ENCODE results near the gene LIMA1.
"Not testable (repeated sequence)": the region's sequence is repeated elsewhere in the genome, so short reads cannot be mapped to it uniquely, and the experiment has no call there.

LIMA1 gene

DNA sequence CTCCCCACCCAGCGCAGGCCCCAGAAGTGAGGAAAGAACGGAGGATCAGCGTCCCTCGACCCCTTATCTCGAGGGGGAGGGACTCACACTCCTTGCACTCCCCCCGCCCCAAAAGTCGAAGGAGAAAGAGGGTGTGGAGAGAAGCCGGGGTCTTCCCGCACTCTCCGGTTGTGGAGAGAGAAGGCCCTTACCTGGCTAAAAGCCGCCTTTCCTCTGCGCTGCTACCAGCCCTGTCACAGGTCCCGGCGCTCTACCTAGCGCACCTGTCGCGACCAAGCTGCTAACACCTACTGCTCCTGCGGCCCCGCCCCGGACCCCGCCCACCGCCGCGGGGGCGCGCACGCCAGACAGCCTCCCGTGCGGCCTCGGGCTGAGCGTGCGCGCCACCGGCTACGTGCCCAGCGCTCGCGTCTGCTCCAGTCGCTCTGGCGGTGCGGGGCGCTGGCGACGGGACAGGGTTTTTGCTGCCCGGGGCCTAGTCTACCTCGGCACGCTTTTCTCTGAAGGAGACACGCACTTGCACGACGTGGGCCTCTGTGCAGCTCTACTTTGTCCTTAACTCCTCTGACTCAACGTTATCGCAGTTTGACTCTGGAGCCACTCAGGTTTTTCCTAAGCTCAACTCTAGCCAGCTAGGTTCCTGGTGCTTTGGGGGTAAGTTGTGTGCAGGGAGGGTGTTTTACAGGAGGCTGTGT, at the start of gene LIMA1:
LIMA1 (minus strand) TSS at position 292 of the 695 bp plus-strand sequence. CDS start 34,769 bp downstream, outside the sequence.
- no peaks in the 10 kb centered on the region for H3K36me3 ChIP-seq (ENCODE audit: control insufficient read depth, insufficient read depth, low read length)
- no peaks in the 10 kb centered on the region for H3K27me3 ChIP-seq (ENCODE audit: control insufficient read depth, insufficient read depth, low read length)
- peak within 1 kb of the TSS; percentile 84 for H3K4me3 ChIP-seq (ENCODE audit: low read length)
- H3K4me1 ChIP-seq (ENCODE audit: control insufficient read depth, insufficient read depth, low read length) = peaks cover 23% of the 10 kb centered on the region
- H3K9me3 ChIP-seq (ENCODE audit: control insufficient read depth, low read length) = no peaks in the 10 kb centered on the region
- peak within 1 kb of the TSS; percentile 75 for H3K9ac ChIP-seq (ENCODE audit: low read length)

DNA sequence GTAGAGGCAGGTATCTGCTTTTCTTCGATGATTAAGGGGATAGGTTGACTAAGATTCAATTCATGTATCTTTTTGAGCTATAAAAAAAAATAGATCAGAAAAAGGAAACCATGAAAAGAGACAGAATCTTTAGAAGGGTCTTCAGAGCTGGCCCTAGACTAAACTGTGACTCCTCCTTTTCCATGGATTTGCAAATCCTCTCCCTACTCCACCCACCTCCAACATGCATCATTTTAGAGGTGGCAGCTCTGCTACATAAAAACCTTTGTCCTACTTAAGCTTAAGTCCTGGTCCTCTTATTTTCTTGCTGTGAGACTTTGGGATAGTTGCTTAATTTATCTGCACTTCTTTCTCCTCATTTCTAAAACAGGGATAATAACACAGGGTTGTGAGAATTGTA, 48.4 kb upstream of the LIMA1 start:
- Histone ChIP-seq H3K4me3 (ENCODE audit: low read length) (no peak overlapping the region), H3K4me1 (ENCODE audit: control insufficient read depth, insufficient read depth, low read length) (peaks cover 4% of the 10 kb centered on the region), H3K36me3 (ENCODE audit: control insufficient read depth, insufficient read depth, low read length) (no peaks in the 10 kb centered on the region), H3K27me3 (ENCODE audit: control insufficient read depth, insufficient read depth, low read length) (no peaks in the 10 kb centered on the region), H3K9me3 (ENCODE audit: control insufficient read depth, low read length) (no peaks in the 10 kb centered on the region), H3K9ac (ENCODE audit: low read length) (no peak overlapping the region)

DNA sequence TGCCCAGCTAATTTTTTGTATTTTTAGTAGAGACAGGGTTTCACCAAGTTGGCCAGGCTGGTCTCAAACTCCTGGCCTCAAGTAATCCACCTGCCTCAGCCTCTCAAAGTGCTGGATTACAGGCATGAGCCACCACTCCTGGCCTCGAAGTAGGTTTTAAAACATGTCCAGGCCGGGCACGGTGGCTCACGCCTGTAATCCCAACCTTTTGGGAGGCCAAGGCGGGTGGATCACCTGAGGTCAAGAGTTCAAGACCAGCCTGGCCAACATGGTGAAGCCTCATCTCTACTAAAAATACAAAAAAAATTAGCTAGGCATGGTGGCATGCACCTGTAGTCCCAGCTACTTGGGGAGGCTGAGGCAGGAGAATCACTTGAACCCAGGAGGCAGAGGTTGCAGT, 45.3 kb upstream of the LIMA1 start:
- H3K36me3 ChIP-seq (ENCODE audit: control insufficient read depth, insufficient read depth, low read length); H3K9me3 ChIP-seq (ENCODE audit: control insufficient read depth, low read length); H3K4me3 ChIP-seq (ENCODE audit: low read length); H3K27me3 ChIP-seq (ENCODE audit: control insufficient read depth, insufficient read depth, low read length); H3K9ac ChIP-seq (ENCODE audit: low read length): not testable (repeated sequence)
- H3K4me1 ChIP-seq (ENCODE audit: control insufficient read depth, insufficient read depth, low read length) = peaks cover 13% of the 10 kb centered on the region

DNA sequence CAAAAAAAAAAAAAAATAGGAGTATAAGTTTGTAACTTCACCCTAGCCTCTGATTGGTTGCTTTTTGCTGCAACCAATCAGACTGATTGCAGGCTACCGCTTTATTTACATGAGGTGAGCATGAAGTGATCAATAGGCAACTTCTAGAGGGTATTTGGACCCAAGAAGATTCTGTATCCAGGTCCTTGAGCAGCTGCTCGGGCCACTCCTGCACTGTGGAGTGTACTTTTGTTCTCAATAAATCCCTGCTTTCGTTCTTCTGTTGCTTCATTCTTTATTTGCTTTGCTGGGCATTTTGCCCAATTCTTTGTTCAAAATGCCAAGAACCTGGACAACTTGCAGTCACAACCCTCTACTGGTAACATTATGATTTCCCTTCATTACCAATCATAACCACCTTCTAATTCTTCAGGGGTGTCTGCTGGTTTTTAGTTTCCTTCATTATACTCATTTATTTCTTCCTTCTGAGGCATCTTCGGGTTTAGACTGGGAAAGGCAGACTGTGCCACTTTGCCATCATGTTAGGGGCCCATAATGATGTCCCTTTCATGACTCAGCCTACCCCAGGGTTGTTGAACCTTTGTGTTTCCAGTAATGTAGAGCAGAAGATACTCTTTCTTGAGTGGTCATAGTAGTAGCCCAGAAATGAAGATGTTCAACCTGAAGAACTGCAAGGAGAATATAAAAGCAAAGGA, 43.4 kb upstream of the LIMA1 start:
- H3K4me1 ChIP-seq (ENCODE audit: control insufficient read depth, insufficient read depth, low read length) = peaks cover 13% of the 10 kb centered on the region
- H3K9ac ChIP-seq (ENCODE audit: low read length) = no peak overlapping the region
- H3K36me3 ChIP-seq (ENCODE audit: control insufficient read depth, insufficient read depth, low read length) = no peaks in the 10 kb centered on the region
- no peaks in the 10 kb centered on the region for H3K27me3 ChIP-seq (ENCODE audit: control insufficient read depth, insufficient read depth, low read length)
- no peak overlapping the region for H3K4me3 ChIP-seq (ENCODE audit: low read length)
- no peaks in the 10 kb centered on the region for H3K9me3 ChIP-seq (ENCODE audit: control insufficient read depth, low read length)

DNA sequence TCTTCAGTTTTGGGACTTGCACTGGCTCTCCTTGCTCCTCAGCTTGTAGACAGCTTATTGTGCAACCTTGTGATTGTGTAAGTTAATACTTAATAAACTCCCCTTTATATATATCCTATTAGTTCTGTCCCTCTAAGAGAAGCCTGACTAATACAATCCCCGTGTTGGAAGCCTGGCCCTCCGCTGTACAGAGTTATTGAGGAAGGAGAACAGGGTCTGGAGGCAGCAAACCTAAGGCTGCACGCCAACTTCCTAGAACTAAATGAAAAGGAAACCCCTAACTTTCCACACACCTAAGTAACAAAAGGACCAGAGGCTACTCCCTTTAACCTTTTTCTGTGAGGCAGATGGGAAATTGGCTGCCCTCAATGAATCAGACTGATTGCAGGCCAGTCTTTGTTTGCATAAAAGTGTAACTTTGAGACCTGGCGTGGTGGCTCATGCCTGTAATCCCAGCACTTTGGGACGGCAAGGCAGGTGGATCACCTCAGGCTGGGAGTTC, 42.6 kb upstream of the LIMA1 start:
- Histone ChIP-seq H3K4me3 (ENCODE audit: low read length) (no peak overlapping the region), H3K9ac (ENCODE audit: low read length) (no peak overlapping the region), H3K9me3 (ENCODE audit: control insufficient read depth, low read length) (no peaks in the 10 kb centered on the region), H3K27me3 (ENCODE audit: control insufficient read depth, insufficient read depth, low read length) (no peaks in the 10 kb centered on the region), H3K4me1 (ENCODE audit: control insufficient read depth, insufficient read depth, low read length) (peaks cover 13% of the 10 kb centered on the region), H3K36me3 (ENCODE audit: control insufficient read depth, insufficient read depth, low read length) (no peaks in the 10 kb centered on the region)

DNA sequence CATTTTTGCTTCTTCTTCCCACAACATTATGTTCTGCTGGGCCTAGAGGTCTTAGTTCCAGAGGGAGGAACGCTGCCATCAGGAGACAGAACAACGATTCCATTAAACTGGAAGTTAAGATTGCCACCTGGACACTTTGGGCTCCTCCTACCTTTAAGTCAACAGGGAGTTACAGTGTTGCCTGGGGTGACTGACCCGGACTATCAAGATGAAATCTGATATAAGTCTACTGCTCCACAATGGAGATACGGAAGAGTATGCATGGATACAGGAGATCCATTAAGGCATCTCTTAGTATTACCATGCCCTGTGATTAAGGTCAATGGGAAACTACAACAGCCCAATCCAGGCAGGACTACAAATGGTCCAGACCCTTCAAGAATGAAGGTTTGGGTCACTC, 41.5 kb upstream of the LIMA1 start:
- not testable (repeated sequence) for H3K4me3 ChIP-seq (ENCODE audit: low read length); H3K9me3 ChIP-seq (ENCODE audit: control insufficient read depth, low read length); H3K9ac ChIP-seq (ENCODE audit: low read length); H3K27me3 ChIP-seq (ENCODE audit: control insufficient read depth, insufficient read depth, low read length); H3K36me3 ChIP-seq (ENCODE audit: control insufficient read depth, insufficient read depth, low read length)
- H3K4me1 ChIP-seq (ENCODE audit: control insufficient read depth, insufficient read depth, low read length) = peaks cover 13% of the 10 kb centered on the region

DNA sequence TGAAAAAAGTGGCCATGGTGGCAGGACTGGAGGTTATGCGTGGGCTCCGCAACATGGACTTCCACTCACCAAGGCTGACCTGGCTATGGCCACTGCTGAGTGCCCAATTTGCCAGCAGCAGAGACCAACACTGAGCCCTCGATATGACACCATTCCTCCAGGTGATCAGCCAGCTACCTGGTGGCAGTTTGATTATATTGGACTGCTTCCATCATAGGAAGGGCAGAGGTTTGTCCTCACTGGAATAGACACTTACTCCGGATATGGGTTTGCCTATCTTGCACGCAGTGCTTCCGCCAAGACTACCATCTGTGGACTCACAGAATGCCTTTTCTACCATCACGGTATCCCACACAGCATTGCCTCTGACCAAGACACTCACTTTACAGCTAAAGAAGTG, 40.8 kb upstream of the LIMA1 start:
- H3K27me3 ChIP-seq (ENCODE audit: control insufficient read depth, insufficient read depth, low read length); H3K36me3 ChIP-seq (ENCODE audit: control insufficient read depth, insufficient read depth, low read length); H3K9ac ChIP-seq (ENCODE audit: low read length); H3K9me3 ChIP-seq (ENCODE audit: control insufficient read depth, low read length); H3K4me3 ChIP-seq (ENCODE audit: low read length): not testable (repeated sequence)
- peaks cover 13% of the 10 kb centered on the region for H3K4me1 ChIP-seq (ENCODE audit: control insufficient read depth, insufficient read depth, low read length)

DNA sequence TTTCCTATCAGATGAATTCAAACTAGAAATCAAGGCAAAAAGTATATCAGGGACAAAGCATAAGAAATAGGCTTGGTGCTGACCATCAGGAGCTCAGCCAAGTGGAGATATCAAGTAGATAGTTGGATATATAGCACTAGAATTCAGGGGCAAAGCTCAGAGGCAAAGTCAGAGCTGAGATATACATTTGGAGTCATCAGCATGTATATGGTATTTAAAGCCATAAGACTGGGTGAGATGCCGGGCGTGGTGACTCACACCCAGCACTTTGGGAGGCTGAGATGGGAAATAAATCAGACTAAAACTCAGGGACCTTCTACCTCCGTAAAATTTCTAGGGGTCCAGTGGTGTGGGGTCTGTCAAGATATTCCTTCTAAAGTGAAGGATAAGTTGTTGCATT, 38.9 kb upstream of the LIMA1 start:
- H3K9ac ChIP-seq (ENCODE audit: low read length) = no peak overlapping the region
- H3K4me3 ChIP-seq (ENCODE audit: low read length) = no peak overlapping the region
- no peaks in the 10 kb centered on the region for H3K9me3 ChIP-seq (ENCODE audit: control insufficient read depth, low read length)
- H3K36me3 ChIP-seq (ENCODE audit: control insufficient read depth, insufficient read depth, low read length) = no peaks in the 10 kb centered on the region
- peaks cover 13% of the 10 kb centered on the region for H3K4me1 ChIP-seq (ENCODE audit: control insufficient read depth, insufficient read depth, low read length)
- H3K27me3 ChIP-seq (ENCODE audit: control insufficient read depth, insufficient read depth, low read length) = no peaks in the 10 kb centered on the region

DNA sequence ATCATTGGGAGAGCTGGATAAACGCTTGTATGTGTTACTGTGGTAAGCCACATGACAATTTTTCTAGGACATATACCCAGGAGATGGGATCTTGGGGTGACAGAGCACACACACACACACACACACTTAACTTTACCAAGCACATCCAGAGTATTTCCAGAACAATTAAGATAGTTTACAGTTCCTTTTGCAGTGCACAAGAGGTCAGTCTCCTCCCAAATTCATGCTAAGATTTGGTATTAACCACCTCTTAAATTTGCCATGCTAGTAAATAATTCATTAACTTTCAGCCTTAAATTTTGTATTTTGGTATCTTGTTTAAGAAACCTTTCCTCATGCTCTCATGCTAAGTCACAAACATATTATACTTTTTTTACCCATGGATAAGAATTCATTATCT, 33.9 kb upstream of the LIMA1 start:
- Histone ChIP-seq H3K4me1 (ENCODE audit: control insufficient read depth, insufficient read depth, low read length) (no peaks in the 10 kb centered on the region), H3K4me3 (ENCODE audit: low read length) (no peak overlapping the region)

DNA sequence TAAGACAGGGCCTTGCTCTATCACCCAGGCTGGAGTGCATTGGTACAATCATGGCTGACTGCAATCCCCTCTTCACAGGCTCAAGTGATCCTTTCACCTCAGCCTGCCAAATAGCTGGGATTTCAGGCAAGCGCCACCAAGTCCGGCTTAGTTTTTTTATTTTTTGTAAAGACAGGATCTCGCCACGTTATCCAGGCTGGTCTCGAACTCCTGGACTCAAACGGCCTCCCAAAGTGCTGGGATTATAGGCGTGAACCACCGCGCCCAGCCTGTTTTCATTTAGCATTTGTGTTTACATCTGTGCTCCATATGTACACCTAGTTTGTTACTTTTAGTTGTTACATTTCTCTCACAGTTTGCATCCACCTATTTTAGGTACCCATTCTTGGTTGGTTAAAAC, 32.5 kb upstream of the LIMA1 start:
- Histone ChIP-seq H3K9ac (ENCODE audit: low read length) (no peak overlapping the region), H3K4me3 (ENCODE audit: low read length) (no peak overlapping the region), H3K9me3 (ENCODE audit: control insufficient read depth, low read length) (no peaks in the 10 kb centered on the region), H3K36me3 (ENCODE audit: control insufficient read depth, insufficient read depth, low read length) (no peaks in the 10 kb centered on the region), H3K27me3 (ENCODE audit: control insufficient read depth, insufficient read depth, low read length) (no peaks in the 10 kb centered on the region), H3K4me1 (ENCODE audit: control insufficient read depth, insufficient read depth, low read length) (peaks cover 5% of the 10 kb centered on the region)

More for the DNA sequence above, 33.9 kb upstream of the LIMA1 start:
- Histone ChIP-seq H3K36me3 (ENCODE audit: control insufficient read depth, insufficient read depth, low read length) (no peaks in the 10 kb centered on the region), H3K9ac (ENCODE audit: low read length) (no peak overlapping the region), H3K9me3 (ENCODE audit: control insufficient read depth, low read length) (no peaks in the 10 kb centered on the region), H3K27me3 (ENCODE audit: control insufficient read depth, insufficient read depth, low read length) (no peaks in the 10 kb centered on the region)

DNA sequence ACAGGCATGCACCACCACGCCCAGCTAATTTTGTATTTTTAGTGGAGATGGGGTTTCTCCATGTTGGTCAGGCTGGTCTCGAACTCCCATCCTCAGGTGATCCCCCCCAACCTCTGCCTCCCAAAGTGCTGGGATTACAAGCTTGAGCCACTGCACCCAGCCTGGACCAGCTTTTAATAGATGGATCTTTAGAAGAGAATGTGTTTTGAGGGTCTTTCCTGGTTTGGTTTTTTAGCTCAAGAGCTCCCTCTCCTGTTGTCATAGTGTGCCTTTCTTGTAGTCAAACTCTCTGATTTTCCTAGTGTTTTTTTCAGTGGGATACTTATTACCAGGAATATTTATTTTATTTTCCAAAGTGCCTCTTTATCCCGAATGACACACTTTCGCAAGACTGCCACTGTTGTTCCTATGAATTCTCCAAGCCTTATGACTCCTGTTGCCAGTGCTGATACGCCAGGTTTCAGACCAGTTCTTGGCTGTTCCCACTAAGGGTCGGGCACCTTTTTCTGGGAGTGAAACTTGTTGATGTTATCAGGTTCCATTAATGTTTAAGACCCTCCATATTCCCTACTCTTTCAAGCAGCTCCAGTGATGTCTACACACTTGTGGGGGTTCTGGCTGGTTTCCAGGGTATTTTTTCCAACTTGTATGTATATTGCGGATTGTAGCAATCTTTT, 31.5 kb upstream of the LIMA1 start:
- no peaks in the 10 kb centered on the region for H3K36me3 ChIP-seq (ENCODE audit: control insufficient read depth, insufficient read depth, low read length)
- H3K4me1 ChIP-seq (ENCODE audit: control insufficient read depth, insufficient read depth, low read length) = peaks cover 15% of the 10 kb centered on the region
- no peak overlapping the region for H3K4me3 ChIP-seq (ENCODE audit: low read length)
- H3K9ac ChIP-seq (ENCODE audit: low read length) = peak overlapping the region; percentile 22
- no peaks in the 10 kb centered on the region for H3K27me3 ChIP-seq (ENCODE audit: control insufficient read depth, insufficient read depth, low read length)
- H3K9me3 ChIP-seq (ENCODE audit: control insufficient read depth, low read length) = no peaks in the 10 kb centered on the region

DNA sequence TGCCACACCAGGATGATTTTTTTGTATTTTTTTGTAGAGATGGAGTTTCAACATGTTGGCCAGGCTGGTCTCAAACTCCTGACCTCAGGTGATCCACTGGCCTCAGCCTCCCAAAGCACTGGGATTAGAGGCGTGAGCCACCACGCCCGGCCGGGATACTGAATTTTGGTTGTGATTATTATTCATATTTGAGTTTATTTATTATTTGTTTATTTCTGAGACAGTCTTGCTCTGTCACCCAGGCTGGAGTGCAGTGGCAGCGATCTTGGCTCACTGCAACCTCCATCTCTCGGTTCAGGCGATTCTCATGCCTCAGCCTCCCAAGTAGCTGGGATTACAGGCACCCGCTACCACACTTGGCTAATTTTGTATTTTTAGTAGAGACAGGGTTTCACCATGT, 30.7 kb upstream of the LIMA1 start:
- H3K4me1 ChIP-seq (ENCODE audit: control insufficient read depth, insufficient read depth, low read length) = peaks cover 15% of the 10 kb centered on the region
- H3K9ac ChIP-seq (ENCODE audit: low read length); H3K4me3 ChIP-seq (ENCODE audit: low read length); H3K9me3 ChIP-seq (ENCODE audit: control insufficient read depth, low read length); H3K27me3 ChIP-seq (ENCODE audit: control insufficient read depth, insufficient read depth, low read length); H3K36me3 ChIP-seq (ENCODE audit: control insufficient read depth, insufficient read depth, low read length): not testable (repeated sequence)

Data from mucosa of stomach (tissue), 1 donor.